Upper lobe of right lung (tissue), 1 donor: ENCODE measurements around the gene LGR6. TPM values are rescaled to one million over a fixed set of nuclear protein-coding genes. Genes with fewer than 3 reads are reported as not detected.

ENCODE experiments used
- ATAC-seq: fragments of 200-7000 bp; cut with Tn5 transposase; one replicate; pipeline ENCODE4 v1.9.1; 2020; ENCODE audit warnings: mild to moderate bottlenecking, moderate library complexity
- DNase-seq: peaks from one replicate; pipeline ENCODE4 v3.0.0-alpha.2; 2020
- H3K27ac ChIP-seq: fragments of 200-600 bp; one replicate; pipeline ENCODE4 v1.8.0; 2022
- H3K27me3 ChIP-seq: fragments of 200-600 bp; one replicate; pipeline ENCODE4 v1.8.0; 2022; ENCODE audit warnings: mild to moderate bottlenecking
- H3K36me3 ChIP-seq: fragments of 200-600 bp; one replicate; pipeline ENCODE4 v1.8.0; 2022
- H3K4me1 ChIP-seq: fragments of 200-600 bp; one replicate; pipeline ENCODE4 v1.8.0; 2022
- H3K4me3 ChIP-seq: fragments of 200-600 bp; one replicate; pipeline ENCODE4 v1.8.0; 2022; ENCODE audit warnings: mild to moderate bottlenecking
- H3K9me3 ChIP-seq: fragments of 200-600 bp; one replicate; pipeline ENCODE4 v1.8.0; 2022
- intact Hi-C: fragments of 100-400 bp; cut with DNase I; formaldehyde crosslinking; loops from one replicate; pipeline ENCODE4 v1.11.0; 2022
- total RNA-seq: library from RNA; stranded (reverse); fragmentation: NEBNext Ultra II Directional; extraction: Animal tissue kit (Norgen Biotek cat#: 25700); gene quantifications from one replicate; pipeline ENCODE4 v1.2.1, GENCODE V29; 2021
- TF ChIP-seq, protein P1 (sequence below): fragments of 200-600 bp; IDR thresholded peaks from one replicate; pipeline ENCODE4 v1.8.0; 2022; ENCODE audit warnings: antibody characterized with exemption
- donor health status: DM: no; HTN: yes; CAD: no; lungs with severe emphysema.

LGR6 gene
- total RNA-seq, 1 donor from 2014 or later, result 1.8 TPM

DNA sequence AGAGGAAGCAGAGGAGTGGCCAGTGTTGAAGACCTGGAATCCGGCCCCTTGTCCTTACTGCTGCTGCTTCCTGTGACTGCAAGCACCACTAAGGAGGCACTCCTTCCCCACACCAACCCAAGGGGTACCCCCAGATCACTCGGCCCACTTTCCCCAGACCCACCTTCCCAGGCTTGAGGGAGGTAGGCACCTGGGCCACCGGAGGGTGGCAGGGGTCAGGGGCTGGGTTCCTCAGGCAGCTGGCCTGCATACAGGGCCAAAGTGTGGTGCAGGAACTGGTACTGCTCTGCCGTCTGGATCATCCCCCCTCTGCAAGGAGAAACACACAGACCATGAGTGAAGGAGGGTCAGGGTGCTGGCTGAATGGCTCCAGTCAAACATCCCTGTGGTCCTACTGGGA, 45.2 kb upstream of the LGR6 start:
- no peak overlapping the region for H3K4me3 ChIP-seq
- no peak for ATAC-seq
- TF ChIP-seq, protein P1, sequence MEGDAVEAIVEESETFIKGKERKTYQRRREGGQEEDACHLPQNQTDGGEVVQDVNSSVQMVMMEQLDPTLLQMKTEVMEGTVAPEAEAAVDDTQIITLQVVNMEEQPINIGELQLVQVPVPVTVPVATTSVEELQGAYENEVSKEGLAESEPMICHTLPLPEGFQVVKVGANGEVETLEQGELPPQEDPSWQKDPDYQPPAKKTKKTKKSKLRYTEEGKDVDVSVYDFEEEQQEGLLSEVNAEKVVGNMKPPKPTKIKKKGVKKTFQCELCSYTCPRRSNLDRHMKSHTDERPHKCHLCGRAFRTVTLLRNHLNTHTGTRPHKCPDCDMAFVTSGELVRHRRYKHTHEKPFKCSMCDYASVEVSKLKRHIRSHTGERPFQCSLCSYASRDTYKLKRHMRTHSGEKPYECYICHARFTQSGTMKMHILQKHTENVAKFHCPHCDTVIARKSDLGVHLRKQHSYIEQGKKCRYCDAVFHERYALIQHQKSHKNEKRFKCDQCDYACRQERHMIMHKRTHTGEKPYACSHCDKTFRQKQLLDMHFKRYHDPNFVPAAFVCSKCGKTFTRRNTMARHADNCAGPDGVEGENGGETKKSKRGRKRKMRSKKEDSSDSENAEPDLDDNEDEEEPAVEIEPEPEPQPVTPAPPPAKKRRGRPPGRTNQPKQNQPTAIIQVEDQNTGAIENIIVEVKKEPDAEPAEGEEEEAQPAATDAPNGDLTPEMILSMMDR, result no peak
- H3K27me3 ChIP-seq, result no peaks in the 10 kb centered on the region
- DNase-seq, result no peak
- H3K9me3 ChIP-seq, result no peaks in the 10 kb centered on the region
- peaks cover 7% of the 10 kb centered on the region for H3K4me1 ChIP-seq
- no peak overlapping the region for H3K27ac ChIP-seq
- H3K36me3 ChIP-seq, result no peaks in the 10 kb centered on the region
- intact Hi-C loops, result no loop called here

GRCh38 chr1:202149566-202149965, 44.0 kb upstream of the LGR6 start:
- TF ChIP-seq, protein P1, result no peak
- peaks cover 9% of the 10 kb centered on the region for H3K4me1 ChIP-seq
- H3K9me3 ChIP-seq, result no peaks in the 10 kb centered on the region
- no peak overlapping the region for H3K4me3 ChIP-seq
- no peaks in the 10 kb centered on the region for H3K27me3 ChIP-seq
- intact Hi-C loops, result no loop called here
- ATAC-seq (no peak), DNase-seq (no peak)
- H3K36me3 ChIP-seq, result no peaks in the 10 kb centered on the region
- no peak overlapping the region for H3K27ac ChIP-seq

GRCh38 chr1:202150187-202150586, 43.4 kb upstream of the LGR6 start:
- H3K4me3 ChIP-seq, result no peak overlapping the region
- no peak for DNase-seq
- H3K36me3 ChIP-seq, result no peaks in the 10 kb centered on the region
- H3K27ac ChIP-seq, result no peak overlapping the region
- TF ChIP-seq, protein P1, result no peak
- intact Hi-C loops, result no loop called here
- no peaks in the 10 kb centered on the region for H3K9me3 ChIP-seq
- H3K27me3 ChIP-seq, result no peaks in the 10 kb centered on the region
- H3K4me1 ChIP-seq, result peaks cover 13% of the 10 kb centered on the region
- ATAC-seq, result no peak

- no peak for ATAC-seq
- no peak overlapping the region for H3K27ac ChIP-seq
- H3K9me3 ChIP-seq, result no peaks in the 10 kb centered on the region
- no peak for DNase-seq
- H3K4me3 ChIP-seq, result no peak overlapping the region
- TF ChIP-seq, protein P1, result no peak
- H3K36me3 ChIP-seq, result no peaks in the 10 kb centered on the region
- intact Hi-C loops, result no loop called here
- peaks cover 13% of the 10 kb centered on the region for H3K4me1 ChIP-seq
- no peaks in the 10 kb centered on the region for H3K27me3 ChIP-seq
Measured at GRCh38 chr1:202150602-202151001, 43.0 kb upstream of the LGR6 start.

DNA sequence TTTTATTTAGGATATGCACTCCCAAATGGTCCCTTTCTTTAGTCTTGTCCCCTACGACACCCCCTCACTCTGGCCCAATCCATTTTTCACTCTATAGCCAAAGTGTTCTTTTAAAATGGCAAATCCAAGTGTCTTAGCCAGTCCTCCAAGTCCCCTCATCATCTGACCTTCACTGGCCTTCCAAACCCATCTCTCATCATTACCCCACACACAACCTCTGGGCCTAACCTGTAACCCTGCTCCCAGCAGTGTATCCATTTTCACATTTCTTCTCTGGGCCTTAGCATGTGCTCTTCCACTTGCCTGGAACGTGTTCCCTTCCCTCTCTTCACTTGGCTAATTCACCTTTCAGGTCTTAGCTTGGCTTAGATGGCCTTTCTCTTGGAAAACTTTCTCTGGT, 42.6 kb upstream of the LGR6 start:
- Histone ChIP-seq H3K27me3 (no peaks in the 10 kb centered on the region), H3K36me3 (no peaks in the 10 kb centered on the region), H3K9me3 (no peaks in the 10 kb centered on the region), H3K4me1 (peaks cover 14% of the 10 kb centered on the region), H3K27ac (no peak overlapping the region), H3K4me3 (no peak overlapping the region)
- intact Hi-C loops, result no loop called here
- DNase-seq, result no peak
- TF ChIP-seq, protein P1, result no peak
- no peak for ATAC-seq

- H3K4me3 ChIP-seq, result no peak overlapping the region
- DNase-seq (no peak), ATAC-seq (no peak)
- H3K4me1 ChIP-seq, result peaks cover 14% of the 10 kb centered on the region
- no peaks in the 10 kb centered on the region for H3K9me3 ChIP-seq
- TF ChIP-seq, protein P1, result no peak
- intact Hi-C loops, result no loop called here
- H3K36me3 ChIP-seq, result no peaks in the 10 kb centered on the region
- no peaks in the 10 kb centered on the region for H3K27me3 ChIP-seq
- no peak overlapping the region for H3K27ac ChIP-seq
Measured at GRCh38 chr1:202152399-202152798, 41.2 kb upstream of the LGR6 start.
